ENCODE measurements around the gene ARHGAP26. TPM values are rescaled to one million over a fixed set of nuclear protein-coding genes. Genes with fewer than 3 reads are reported as not detected.

The ARHGAP26 gene
- polyA plus RNA-seq, 1 donor from 2014 or later = 0.83 TPM

DNA sequence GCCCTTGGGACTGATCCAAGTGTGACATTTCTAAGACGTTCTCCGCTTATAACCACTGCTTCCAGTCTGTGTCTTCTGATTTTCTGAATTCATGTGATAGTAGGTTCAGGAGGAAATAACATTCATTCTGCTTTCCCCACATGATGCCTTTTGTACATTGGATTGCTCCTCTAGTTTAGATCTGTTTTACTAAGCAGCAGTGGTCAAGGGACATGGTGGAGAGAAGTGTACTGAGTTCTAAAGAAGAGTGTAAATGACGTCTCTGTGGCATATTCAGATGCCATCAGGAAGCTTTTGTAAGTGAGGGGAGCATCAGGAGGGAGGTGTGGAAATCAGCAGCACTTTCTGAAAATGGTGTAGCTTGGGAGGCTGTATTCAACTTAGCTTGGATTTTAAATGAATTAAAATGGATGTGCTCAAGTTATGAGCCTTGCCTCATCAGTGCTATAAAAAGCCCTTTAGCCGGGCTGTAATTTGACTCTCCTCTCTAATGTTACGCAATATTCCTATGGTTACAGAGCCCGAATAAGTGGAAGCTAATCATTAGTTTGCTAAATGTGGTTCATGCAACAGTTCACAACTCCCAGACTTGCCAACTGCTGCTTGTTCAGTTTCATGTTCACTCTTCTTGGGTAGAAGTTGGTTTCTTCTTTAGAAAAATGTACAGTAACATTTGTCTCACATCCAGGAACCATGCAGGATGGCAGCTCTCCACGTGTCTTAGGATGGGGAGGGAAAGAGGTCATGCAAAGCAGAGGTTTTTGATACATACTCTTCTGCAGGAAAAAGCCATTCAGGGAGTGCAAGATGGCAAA lies 281.3 kb downstream of the ARHGAP26 start:
- no peaks in the 10 kb centered on the region for H3K79me2 ChIP-seq (replicated peaks; ENCODE audit: insufficient read depth, low read length)
- H3F3A ChIP-seq (ENCODE audit: insufficient read depth, low read length, poor library complexity, severe bottlenecking) = no peaks in the 10 kb centered on the region
- no peaks in the 10 kb centered on the region for H4K20me1 ChIP-seq (ENCODE audit: insufficient read depth)
- H3K27me3 ChIP-seq (ENCODE audit: insufficient read depth, low read depth, low read length) = no peaks in the 10 kb centered on the region
- H3K36me3 ChIP-seq (ENCODE audit: insufficient read depth, low read length) = no peaks in the 10 kb centered on the region
- no peak overlapping the region for H3K9ac ChIP-seq (ENCODE audit: low read length)
- no peak overlapping the region for H3K27ac ChIP-seq (ENCODE audit: low read length)
- H3K9me2 ChIP-seq (ENCODE audit: insufficient read depth, low read length) = no peaks in the 10 kb centered on the region
- H3K4me3 ChIP-seq (ENCODE audit: low read length) = no peak overlapping the region
- H3K9me3 ChIP-seq (ENCODE audit: low read length) = no peaks in the 10 kb centered on the region
- no peak overlapping the region for H2AFZ ChIP-seq (ENCODE audit: low read depth, low read length)
- TF ChIP-seq RAD21 (conservative IDR thresholded peaks at IDR 0.05) (no peak), EZH2 (IDR thresholded peaks at IDR 0.05; ENCODE audit: borderline replicate concordance, insufficient read depth, low read length, poor library complexity, severe bottlenecking) (no peak), SMC3 (conservative IDR thresholded peaks at IDR 0.05; ENCODE audit: poor library complexity) (no peak), MXI1 (conservative IDR thresholded peaks at IDR 0.05; ENCODE audit: poor library complexity, severe bottlenecking) (no peak), EP300 (conservative IDR thresholded peaks at IDR 0.05; ENCODE audit: poor library complexity, severe bottlenecking) (no peak), POLR2AphosphoS5 (IDR thresholded peaks at IDR 0.05) (no peak), TAF1 (IDR thresholded peaks at IDR 0.05; ENCODE audit: low read depth) (no peak)
- TF ChIP-seq, protein P1, sequence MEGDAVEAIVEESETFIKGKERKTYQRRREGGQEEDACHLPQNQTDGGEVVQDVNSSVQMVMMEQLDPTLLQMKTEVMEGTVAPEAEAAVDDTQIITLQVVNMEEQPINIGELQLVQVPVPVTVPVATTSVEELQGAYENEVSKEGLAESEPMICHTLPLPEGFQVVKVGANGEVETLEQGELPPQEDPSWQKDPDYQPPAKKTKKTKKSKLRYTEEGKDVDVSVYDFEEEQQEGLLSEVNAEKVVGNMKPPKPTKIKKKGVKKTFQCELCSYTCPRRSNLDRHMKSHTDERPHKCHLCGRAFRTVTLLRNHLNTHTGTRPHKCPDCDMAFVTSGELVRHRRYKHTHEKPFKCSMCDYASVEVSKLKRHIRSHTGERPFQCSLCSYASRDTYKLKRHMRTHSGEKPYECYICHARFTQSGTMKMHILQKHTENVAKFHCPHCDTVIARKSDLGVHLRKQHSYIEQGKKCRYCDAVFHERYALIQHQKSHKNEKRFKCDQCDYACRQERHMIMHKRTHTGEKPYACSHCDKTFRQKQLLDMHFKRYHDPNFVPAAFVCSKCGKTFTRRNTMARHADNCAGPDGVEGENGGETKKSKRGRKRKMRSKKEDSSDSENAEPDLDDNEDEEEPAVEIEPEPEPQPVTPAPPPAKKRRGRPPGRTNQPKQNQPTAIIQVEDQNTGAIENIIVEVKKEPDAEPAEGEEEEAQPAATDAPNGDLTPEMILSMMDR (IDR thresholded peaks at IDR 0.05; ENCODE audit: poor library complexity, severe bottlenecking) = no peak
- TF ChIP-seq, protein P2, sequence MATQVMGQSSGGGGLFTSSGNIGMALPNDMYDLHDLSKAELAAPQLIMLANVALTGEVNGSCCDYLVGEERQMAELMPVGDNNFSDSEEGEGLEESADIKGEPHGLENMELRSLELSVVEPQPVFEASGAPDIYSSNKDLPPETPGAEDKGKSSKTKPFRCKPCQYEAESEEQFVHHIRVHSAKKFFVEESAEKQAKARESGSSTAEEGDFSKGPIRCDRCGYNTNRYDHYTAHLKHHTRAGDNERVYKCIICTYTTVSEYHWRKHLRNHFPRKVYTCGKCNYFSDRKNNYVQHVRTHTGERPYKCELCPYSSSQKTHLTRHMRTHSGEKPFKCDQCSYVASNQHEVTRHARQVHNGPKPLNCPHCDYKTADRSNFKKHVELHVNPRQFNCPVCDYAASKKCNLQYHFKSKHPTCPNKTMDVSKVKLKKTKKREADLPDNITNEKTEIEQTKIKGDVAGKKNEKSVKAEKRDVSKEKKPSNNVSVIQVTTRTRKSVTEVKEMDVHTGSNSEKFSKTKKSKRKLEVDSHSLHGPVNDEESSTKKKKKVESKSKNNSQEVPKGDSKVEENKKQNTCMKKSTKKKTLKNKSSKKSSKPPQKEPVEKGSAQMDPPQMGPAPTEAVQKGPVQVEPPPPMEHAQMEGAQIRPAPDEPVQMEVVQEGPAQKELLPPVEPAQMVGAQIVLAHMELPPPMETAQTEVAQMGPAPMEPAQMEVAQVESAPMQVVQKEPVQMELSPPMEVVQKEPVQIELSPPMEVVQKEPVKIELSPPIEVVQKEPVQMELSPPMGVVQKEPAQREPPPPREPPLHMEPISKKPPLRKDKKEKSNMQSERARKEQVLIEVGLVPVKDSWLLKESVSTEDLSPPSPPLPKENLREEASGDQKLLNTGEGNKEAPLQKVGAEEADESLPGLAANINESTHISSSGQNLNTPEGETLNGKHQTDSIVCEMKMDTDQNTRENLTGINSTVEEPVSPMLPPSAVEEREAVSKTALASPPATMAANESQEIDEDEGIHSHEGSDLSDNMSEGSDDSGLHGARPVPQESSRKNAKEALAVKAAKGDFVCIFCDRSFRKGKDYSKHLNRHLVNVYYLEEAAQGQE (IDR thresholded peaks at IDR 0.05; ENCODE audit: borderline replicate concordance) = no peak
- no peak overlapping the region for H3K4me2 ChIP-seq (ENCODE audit: low read length)

DNA sequence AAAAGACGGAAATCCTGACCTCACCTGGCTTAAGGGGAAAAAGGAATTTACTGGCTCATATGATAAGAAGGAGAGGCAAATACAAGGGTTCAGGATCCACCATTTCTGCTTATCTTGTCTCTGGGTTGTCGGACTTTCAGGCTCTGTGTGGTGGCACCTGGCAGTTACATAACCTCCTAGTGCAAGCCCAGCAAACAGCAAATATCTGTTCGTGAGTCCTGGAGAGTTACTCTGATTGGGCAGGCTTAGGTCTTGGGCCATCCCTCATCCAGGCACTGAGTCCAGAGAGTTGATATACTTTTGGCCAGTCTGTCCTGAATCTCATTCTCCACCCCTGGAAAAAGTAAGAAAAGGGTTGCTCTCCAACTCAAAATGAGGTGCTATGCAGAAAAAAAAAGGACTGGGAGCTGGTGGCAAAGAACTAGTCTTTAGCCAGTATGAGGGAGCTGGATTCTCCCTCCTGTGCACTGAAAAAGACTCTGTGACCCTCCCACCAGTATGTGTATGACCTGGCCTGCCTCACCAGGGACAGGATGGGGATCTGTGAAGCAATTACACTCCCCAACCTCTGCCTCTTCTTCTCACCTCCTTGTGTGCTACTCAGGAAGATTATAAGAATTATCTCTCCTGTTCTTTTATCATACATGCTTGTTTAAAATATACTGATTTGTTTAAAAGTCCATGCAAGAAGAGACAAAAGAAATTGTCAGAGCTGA lies 282.9 kb downstream of the ARHGAP26 start:
- H3K27me3 ChIP-seq (ENCODE audit: insufficient read depth, low read depth, low read length) = no peaks in the 10 kb centered on the region
- H3K27ac ChIP-seq (ENCODE audit: low read length) = no peak overlapping the region
- H3K4me2 ChIP-seq (ENCODE audit: low read length) = no peak overlapping the region

More for the DNA sequence above, 282.9 kb downstream of the ARHGAP26 start:
- H3K9ac ChIP-seq (ENCODE audit: low read length) = no peak overlapping the region
- H3F3A ChIP-seq (ENCODE audit: insufficient read depth, low read length, poor library complexity, severe bottlenecking) = no peaks in the 10 kb centered on the region
- TF ChIP-seq EP300 (conservative IDR thresholded peaks at IDR 0.05; ENCODE audit: poor library complexity, severe bottlenecking) (no peak), TAF1 (IDR thresholded peaks at IDR 0.05; ENCODE audit: low read depth) (no peak), RAD21 (conservative IDR thresholded peaks at IDR 0.05) (no peak), EZH2 (IDR thresholded peaks at IDR 0.05; ENCODE audit: borderline replicate concordance, insufficient read depth, low read length, poor library complexity, severe bottlenecking) (no peak), POLR2AphosphoS5 (IDR thresholded peaks at IDR 0.05) (no peak), SMC3 (conservative IDR thresholded peaks at IDR 0.05; ENCODE audit: poor library complexity) (no peak), MXI1 (conservative IDR thresholded peaks at IDR 0.05; ENCODE audit: poor library complexity, severe bottlenecking) (no peak)
- TF ChIP-seq, protein P2 (IDR thresholded peaks at IDR 0.05; ENCODE audit: borderline replicate concordance) = no peak
- H3K36me3 ChIP-seq (ENCODE audit: insufficient read depth, low read length) = no peaks in the 10 kb centered on the region
- H3K9me2 ChIP-seq (ENCODE audit: insufficient read depth, low read length) = no peaks in the 10 kb centered on the region
- H2AFZ ChIP-seq (ENCODE audit: low read depth, low read length) = no peak overlapping the region
- H3K9me3 ChIP-seq (ENCODE audit: low read length) = no peaks in the 10 kb centered on the region
- no peaks in the 10 kb centered on the region for H4K20me1 ChIP-seq (ENCODE audit: insufficient read depth)
- no peak overlapping the region for H3K4me3 ChIP-seq (ENCODE audit: low read length)
- H3K79me2 ChIP-seq (replicated peaks; ENCODE audit: insufficient read depth, low read length) = no peaks in the 10 kb centered on the region
